ENCODE results near the gene MMP2.

MMP2 gene

GRCh38 chr16:55469821-55470532 is 9.0 kb upstream of the MMP2 start:
- no peak for DNase-seq

- no peak for DNase-seq
Observed at GRCh38 chr16:55470533-55471371, 8.2 kb upstream of the MMP2 start.

GRCh38 chr16:55471448-55472097 is 7.4 kb upstream of the MMP2 start:
- no peak for DNase-seq

GRCh38 chr16:55473587-55473986 is 5.4 kb upstream of the MMP2 start:
- DNase-seq: no peak

GRCh38 chr16:55474821-55475220 is 4.2 kb upstream of the MMP2 start:
- DNase-seq: no peak

- no peak for DNase-seq
Observed at GRCh38 chr16:55475919-55476318, 3.1 kb upstream of the MMP2 start.

- DNase-seq: no peak
Observed at GRCh38 chr16:55476625-55477533, 2.1 kb upstream of the MMP2 start.

- no peak for DNase-seq
Observed at GRCh38 chr16:55477736-55478135, 1.3 kb upstream of the MMP2 start.

- DNase-seq: no peak
Observed at GRCh38 chr16:55479430-55480140, 587 bp downstream of the MMP2 start.

- DNase-seq: no peak
Observed at GRCh38 chr16:55480228-55480655, 1.2 kb downstream of the MMP2 start.

- no peak for DNase-seq
Observed at GRCh38 chr16:55481023-55481422, 2.0 kb downstream of the MMP2 start.

- no peak for DNase-seq
Observed at GRCh38 chr16:55482056-55482455, 3.1 kb downstream of the MMP2 start.

GRCh38 chr16:55487048-55487803 is 8.2 kb downstream of the MMP2 start:
- no peak for DNase-seq

- no peak for DNase-seq
Observed at GRCh38 chr16:55488306-55488705, 9.3 kb downstream of the MMP2 start.

GRCh38 chr16:55489119-55489955 is 10.3 kb downstream of the MMP2 start:
- DNase-seq: no peak

- DNase-seq: no peak
Observed at GRCh38 chr16:55489956-55490265, 10.9 kb downstream of the MMP2 start.

- no peak for DNase-seq
Observed at GRCh38 chr16:55490301-55490700, 11.3 kb downstream of the MMP2 start.

GRCh38 chr16:55491691-55492090 is 12.7 kb downstream of the MMP2 start:
- DNase-seq: no peak

- DNase-seq: no peak
Observed at GRCh38 chr16:55492756-55493380, 13.9 kb downstream of the MMP2 start.

- no peak for DNase-seq
Observed at GRCh38 chr16:55494994-55495421, 16.0 kb downstream of the MMP2 start.
